HEK293 (cell line): ENCODE results near the gene THTPA.
"Not testable (repeated sequence)": the region's sequence is repeated elsewhere in the genome, so short reads cannot be mapped to it uniquely, and the experiment has no call there.

Experiments used
- CTCF ChIA-PET: fragments of 350-600 bp; formaldehyde crosslinking; extraction: SDS; loops from one replicate; lab custom pipeline; 2021; ENCODE audit warnings: antibody characterized with exemption; lab: Yijun Ruan, JAX
- POLR2A ChIA-PET: fragments of 300-600 bp; formaldehyde crosslinking; extraction: SDS; loops from one replicate; lab custom pipeline; 2020; ENCODE audit warnings: antibody characterized with exemption, inconsistent platforms; lab: Yijun Ruan, JAX
- H3K27ac ChIP-seq: fragments of 200-500 bp; sonication (Bioruptor generic); 2 replicates; pipeline ENCODE4 v1.5.1; 2014; ENCODE audit warnings: low read depth, low read length, control low read depth, inconsistent platforms; ENCODE audit errors: extremely low read depth
- H3K36me3 ChIP-seq, 2 experiments: fragments of 200-500 bp in 1 of 2; sonication (Bioruptor generic) in 1 of 2; 1 replicate in 1 of 2; 2 replicates in 1 of 2; pipeline ENCODE4 v1.5.1; 2014 to 2017; ENCODE audit warnings: inconsistent platforms in 2 of 2, low read length in 2 of 2; ENCODE audit not compliant: control insufficient read depth in 2 of 2, insufficient read depth in 1 of 2
- H3K4me1 ChIP-seq: fragments of 200-500 bp; sonication (Bioruptor generic); 2 replicates; pipeline ENCODE4 v1.5.1; 2014; ENCODE audit warnings: mild to moderate bottlenecking, low read length, inconsistent platforms; ENCODE audit not compliant: control insufficient read depth, insufficient read depth
- H3K4me3 ChIP-seq: 2 replicates; pipeline ENCODE4 v1.5.1; 2011; ENCODE audit warnings: low read depth, mild to moderate bottlenecking, control low read depth, low read length, moderate library complexity
- H3K9me3 ChIP-seq: fragments of 200-500 bp; sonication (Bioruptor generic); 2 replicates; pipeline ENCODE4 v1.5.1; 2014; ENCODE audit warnings: low read depth, low read length, inconsistent platforms; ENCODE audit not compliant: control insufficient read depth, insufficient read depth
- HOXA7 ChIP-seq: sonication (generic); formaldehyde crosslinking; IDR thresholded peaks from 2 replicates; pipeline ENCODE4 v1.8.1; 2022; ENCODE audit warnings: missing genetic modification reagents, borderline replicate concordance
- HOXC10 ChIP-seq: sonication (generic); formaldehyde crosslinking; IDR thresholded peaks from 2 replicates; pipeline ENCODE4 v1.8.1; 2023; ENCODE audit warnings: mild to moderate bottlenecking, missing genetic modification reagents
- SCRT2 ChIP-seq: fragments of 450-650 bp; formaldehyde crosslinking; IDR thresholded peaks from 2 replicates; pipeline ENCODE4 v1.5.1; 2016; ENCODE audit warnings: missing biosample characterization, missing genetic modification characterization
- ZNF121 ChIP-seq: fragments of 450-650 bp; formaldehyde crosslinking; IDR thresholded peaks from 2 replicates; pipeline ENCODE4 v1.5.1; 2016; ENCODE audit warnings: missing biosample characterization, missing genetic modification characterization
- ZNF138 ChIP-seq: fragments of 450-650 bp; formaldehyde crosslinking; IDR thresholded peaks from 2 replicates; pipeline ENCODE4 v1.5.1; 2016; ENCODE audit warnings: missing biosample characterization, missing genetic modification characterization, borderline replicate concordance
- ZNF23 ChIP-seq: fragments of 450-650 bp; formaldehyde crosslinking; IDR thresholded peaks from 2 replicates; pipeline ENCODE4 v1.5.1; 2016; ENCODE audit warnings: missing biosample characterization, missing genetic modification characterization, borderline replicate concordance
- ZNF239 ChIP-seq: fragments of 450-650 bp; formaldehyde crosslinking; IDR thresholded peaks from 2 replicates; pipeline ENCODE4 v1.5.1; 2016; ENCODE audit warnings: missing biosample characterization, missing genetic modification characterization
- ZNF274 ChIP-seq, 2 experiments: fragments of 200-500 bp in 1 of 2; fragments of 450-650 bp in 1 of 2; sonication (Bioruptor generic) in 1 of 2; formaldehyde crosslinking in 1 of 2; IDR thresholded peaks; 2 replicates each; pipeline versions ENCODE4 v1.5.1 to v1.6.1; 2014 to 2016; ENCODE audit warnings: borderline replicate concordance in 1 of 2, inconsistent platforms in 1 of 2, low read length in 1 of 2, missing biosample characterization in 1 of 2, missing genetic modification characterization in 1 of 2
- ZNF391 ChIP-seq: fragments of 450-650 bp; formaldehyde crosslinking; IDR thresholded peaks from 2 replicates; pipeline ENCODE4 v1.5.1; 2016; ENCODE audit warnings: low read depth, missing biosample characterization, missing genetic modification characterization, borderline replicate concordance
- ZNF501 ChIP-seq: fragments of 450-650 bp; formaldehyde crosslinking; IDR thresholded peaks from 2 replicates; pipeline ENCODE4 v1.5.1; 2016; ENCODE audit warnings: missing biosample characterization, missing genetic modification characterization
- ZNF529 ChIP-seq: fragments of 450-650 bp; formaldehyde crosslinking; IDR thresholded peaks from 2 replicates; pipeline ENCODE4 v1.5.1; 2017; ENCODE audit warnings: missing genetic modification characterization, missing biosample characterization; ENCODE audit not compliant: insufficient replicate concordance
- ZNF623 ChIP-seq: fragments of 450-650 bp; formaldehyde crosslinking; IDR thresholded peaks from 2 replicates; pipeline ENCODE4 v1.5.1; 2016; ENCODE audit warnings: missing biosample characterization, missing genetic modification characterization
- ZNF701 ChIP-seq: fragments of 450-650 bp; formaldehyde crosslinking; IDR thresholded peaks from 2 replicates; pipeline ENCODE4 v1.5.1; 2016; ENCODE audit warnings: missing biosample characterization, missing genetic modification characterization
- ZNF707 ChIP-seq: fragments of 450-650 bp; formaldehyde crosslinking; IDR thresholded peaks from 2 replicates; pipeline ENCODE4 v1.5.1; 2016; ENCODE audit warnings: missing biosample characterization, missing genetic modification characterization
- ZNF76 ChIP-seq: fragments of 450-650 bp; formaldehyde crosslinking; IDR thresholded peaks from 2 replicates; pipeline ENCODE4; 2016; ENCODE audit warnings: low read depth, missing biosample characterization, missing genetic modification characterization, borderline replicate concordance
- ZNF837 ChIP-seq: fragments of 450-650 bp; formaldehyde crosslinking; IDR thresholded peaks from 2 replicates; pipeline ENCODE4 v1.5.1; 2016; ENCODE audit warnings: missing biosample characterization, missing genetic modification characterization
- TF ChIP-seq, protein P1 (sequence below): fragments of 450-650 bp; formaldehyde crosslinking; IDR thresholded peaks from 2 replicates; pipeline ENCODE4 v1.5.1; 2017; ENCODE audit warnings: missing biosample characterization, missing genetic modification characterization
- TF ChIP-seq, protein P2 (sequence below): fragments of 450-650 bp; formaldehyde crosslinking; IDR thresholded peaks from 2 replicates; pipeline ENCODE4 v1.5.1; 2017; ENCODE audit warnings: missing biosample characterization, missing genetic modification characterization

Gene THTPA

DNA sequence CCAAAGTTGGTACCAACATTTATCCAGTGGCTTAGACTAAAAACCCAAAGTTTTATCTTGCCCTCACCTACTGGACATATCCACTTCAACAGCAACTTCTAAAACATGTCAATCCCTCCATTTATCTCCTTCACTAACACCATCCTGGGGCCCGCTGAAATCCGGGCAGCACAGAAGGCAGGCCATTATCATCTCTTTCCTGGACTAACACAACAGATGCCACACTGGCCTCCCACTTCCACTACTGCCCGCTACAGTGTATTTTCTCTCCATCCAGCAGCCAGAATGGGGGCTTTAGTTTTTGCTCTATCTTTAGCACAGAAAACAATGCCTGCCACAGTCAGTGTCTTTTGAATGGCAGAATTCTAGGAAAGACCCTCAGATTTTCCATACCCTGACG, 20.1 kb upstream of the THTPA start:
- Histone ChIP-seq H3K27ac (no peak overlapping the region), H3K36me3 (peaks cover 0 to 19% of the 10 kb centered on the region in 2 experiments; a peak in 2 of 3 replicates), H3K9me3 (no peaks in the 10 kb centered on the region), H3K4me1 (peaks cover 5% of the 10 kb centered on the region), H3K4me3 (no peak overlapping the region)
- POLR2A ChIA-PET = no interaction called here
- CTCF ChIA-PET = interaction anchor here (0.6 kb wide), 1 partner anchor 16 kb away, joined by 3 read pairs; no protein-coding TSS in a partner anchor
- TF ChIP-seq ZNF239 (tag by site-specific recombination) (no peak), ZNF529 (tag by site-specific recombination) (no peak), ZNF138 (tag by site-specific recombination) (no peak), ZNF837 (tag by site-specific recombination) (no peak), SCRT2 (tag by site-specific recombination) (no peak), ZNF274 (IDR thresholded peaks at IDR 0.05; ENCODE audit: low read length) (no peak), ZNF274 (tag by site-specific recombination; IDR thresholded peaks at IDR 0.05; ENCODE audit: borderline replicate concordance) (no peak), ZNF391 (no peak)
- TF ChIP-seq, protein P1, sequence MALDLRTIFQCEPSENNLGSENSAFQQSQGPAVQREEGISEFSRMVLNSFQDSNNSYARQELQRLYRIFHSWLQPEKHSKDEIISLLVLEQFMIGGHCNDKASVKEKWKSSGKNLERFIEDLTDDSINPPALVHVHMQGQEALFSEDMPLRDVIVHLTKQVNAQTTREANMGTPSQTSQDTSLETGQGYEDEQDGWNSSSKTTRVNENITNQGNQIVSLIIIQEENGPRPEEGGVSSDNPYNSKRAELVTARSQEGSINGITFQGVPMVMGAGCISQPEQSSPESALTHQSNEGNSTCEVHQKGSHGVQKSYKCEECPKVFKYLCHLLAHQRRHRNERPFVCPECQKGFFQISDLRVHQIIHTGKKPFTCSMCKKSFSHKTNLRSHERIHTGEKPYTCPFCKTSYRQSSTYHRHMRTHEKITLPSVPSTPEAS (tag by site-specific recombination) = no peak

DNA sequence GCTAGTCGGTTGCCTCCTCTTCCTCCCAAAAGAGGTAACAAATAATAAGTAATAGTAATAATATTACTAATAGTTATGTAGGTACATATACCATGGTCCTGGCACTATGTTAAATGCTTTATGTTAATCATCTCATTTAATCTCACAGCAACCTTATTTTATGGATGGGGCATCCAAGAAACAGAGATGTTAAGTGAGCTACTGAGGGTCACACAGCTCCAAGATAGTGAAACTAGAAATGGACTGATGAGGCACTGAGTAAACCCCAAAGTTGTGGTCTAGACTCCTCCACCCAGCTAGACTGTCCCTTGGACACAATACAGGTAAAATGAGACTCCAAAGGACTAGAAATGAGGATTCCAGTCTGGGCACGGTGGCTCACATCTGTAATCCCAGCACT, 19.6 kb upstream of the THTPA start:
- Histone ChIP-seq H3K4me3 (no peak overlapping the region), H3K4me1 (peaks cover 5% of the 10 kb centered on the region), H3K36me3 (peaks cover 0 to 19% of the 10 kb centered on the region in 2 experiments; a peak in 2 of 3 replicates), H3K9me3 (no peaks in the 10 kb centered on the region), H3K27ac (no peak overlapping the region)
- CTCF ChIA-PET = interaction anchor here (0.5 to 1.2 kb wide), 4 partner anchors 16 to 362 kb away, joined by 3 to 4 read pairs (median 3); no protein-coding TSS in a partner anchor
- no peak for TF ChIP-seq ZNF707 (tag by site-specific recombination)
- TF ChIP-seq ZNF501 (tag by site-specific recombination) = no peak
- POLR2A ChIA-PET = interaction anchor here (0.6 to 1.6 kb wide), 2 partner anchors 11 to 57 kb away, joined by 3 read pairs; no protein-coding TSS in a partner anchor

DNA sequence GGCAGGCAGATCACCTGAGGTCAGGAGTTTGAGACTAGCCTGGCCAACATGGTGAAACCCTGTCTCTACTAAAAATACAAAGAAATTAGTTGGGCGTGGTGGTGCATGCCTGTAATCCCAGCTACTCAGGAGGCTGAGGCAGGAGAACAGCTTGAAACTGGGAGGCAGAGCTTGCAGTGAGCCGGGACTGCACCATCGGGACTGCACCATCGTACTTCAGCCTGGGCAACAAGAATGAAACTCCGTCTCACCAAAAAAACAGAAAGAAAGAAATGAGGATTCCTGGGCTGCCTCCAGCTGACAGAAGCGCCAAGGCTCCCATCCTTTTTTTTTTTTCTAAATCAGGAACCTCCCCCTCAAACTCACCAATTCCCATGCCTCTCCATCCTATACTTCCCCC, 19.2 kb upstream of the THTPA start:
- H3K4me1 ChIP-seq, H3K9me3 ChIP-seq, H3K27ac ChIP-seq, H3K4me3 ChIP-seq: not testable (repeated sequence)
- ChIA-PET POLR2A (interaction anchor here (0.6 to 1.6 kb wide), 2 partner anchors 11 to 57 kb away, joined by 3 read pairs; no protein-coding TSS in a partner anchor), CTCF (interaction anchor here (0.5 to 1.2 kb wide), 4 partner anchors 19 to 363 kb away, joined by 3 to 5 read pairs (median 4); no protein-coding TSS in a partner anchor)
- peaks cover 0 to 19% of the 10 kb centered on the region in 2 experiments; a peak in 2 of 3 replicates for H3K36me3 ChIP-seq

DNA sequence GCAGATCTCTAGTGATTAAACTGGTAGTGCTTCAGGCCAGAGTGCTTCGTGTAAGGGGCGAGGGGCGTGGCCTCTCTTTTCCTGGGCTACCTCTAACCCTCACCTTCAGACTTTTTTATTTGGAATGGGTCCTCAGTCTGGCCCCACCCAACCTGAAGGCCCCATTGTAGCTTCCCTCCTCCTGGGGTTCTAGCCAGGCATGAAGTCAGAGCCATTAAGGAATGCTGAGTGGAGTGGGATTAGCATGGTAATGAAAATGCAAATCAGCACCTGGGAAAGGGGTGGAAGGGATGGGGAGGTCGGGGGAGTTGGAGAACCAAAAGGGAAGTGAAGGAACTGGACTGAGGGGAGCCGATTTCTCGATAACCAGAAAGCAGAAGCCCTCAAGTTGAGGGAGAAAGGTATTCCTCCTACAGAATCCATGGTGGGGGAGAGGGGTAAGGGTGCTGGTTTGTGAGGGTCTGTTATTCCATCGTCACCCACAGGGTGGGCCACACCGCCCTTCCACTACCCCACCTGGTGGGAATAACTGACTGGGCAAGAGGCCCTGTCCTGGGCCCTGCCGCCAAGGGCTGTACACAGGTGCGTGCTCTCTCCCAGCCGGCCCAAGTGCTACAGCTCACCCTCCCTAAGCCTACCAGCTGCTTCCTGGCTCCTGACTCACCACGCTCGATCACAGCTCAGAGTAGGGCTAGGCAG, 18.6 kb upstream of the THTPA start:
- H3K27ac ChIP-seq = no peak overlapping the region
- H3K4me3 ChIP-seq = no peak overlapping the region
- CTCF ChIA-PET = interaction anchor here (0.5 to 3.2 kb wide), 6 partner anchors 8 to 399 kb away, joined by 3 to 21 read pairs (median 4); no protein-coding TSS in a partner anchor
- H3K4me1 ChIP-seq = peaks cover 5% of the 10 kb centered on the region
- H3K9me3 ChIP-seq = no peaks in the 10 kb centered on the region
- no peak for TF ChIP-seq ZNF623 (tag by site-specific recombination)
- no peak for TF ChIP-seq ZNF701
- TF ChIP-seq ZNF121 = no peak
- no peak for TF ChIP-seq HOXA7 (CRISPR knock-in tag)
- TF ChIP-seq, protein P2, sequence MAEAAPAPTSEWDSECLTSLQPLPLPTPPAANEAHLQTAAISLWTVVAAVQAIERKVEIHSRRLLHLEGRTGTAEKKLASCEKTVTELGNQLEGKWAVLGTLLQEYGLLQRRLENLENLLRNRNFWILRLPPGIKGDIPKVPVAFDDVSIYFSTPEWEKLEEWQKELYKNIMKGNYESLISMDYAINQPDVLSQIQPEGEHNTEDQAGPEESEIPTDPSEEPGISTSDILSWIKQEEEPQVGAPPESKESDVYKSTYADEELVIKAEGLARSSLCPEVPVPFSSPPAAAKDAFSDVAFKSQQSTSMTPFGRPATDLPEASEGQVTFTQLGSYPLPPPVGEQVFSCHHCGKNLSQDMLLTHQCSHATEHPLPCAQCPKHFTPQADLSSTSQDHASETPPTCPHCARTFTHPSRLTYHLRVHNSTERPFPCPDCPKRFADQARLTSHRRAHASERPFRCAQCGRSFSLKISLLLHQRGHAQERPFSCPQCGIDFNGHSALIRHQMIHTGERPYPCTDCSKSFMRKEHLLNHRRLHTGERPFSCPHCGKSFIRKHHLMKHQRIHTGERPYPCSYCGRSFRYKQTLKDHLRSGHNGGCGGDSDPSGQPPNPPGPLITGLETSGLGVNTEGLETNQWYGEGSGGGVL = no peak
- no peak for TF ChIP-seq HOXC10
- no peak for TF ChIP-seq ZNF23
- TF ChIP-seq ZNF76 (tag by site-specific recombination) = no peak
- peaks cover 0 to 16% of the 10 kb centered on the region in 2 experiments; a peak in 2 of 3 replicates for H3K36me3 ChIP-seq
- POLR2A ChIA-PET = interaction anchor here (0.6 to 1.6 kb wide), 3 partner anchors 10 to 218 kb away, joined by 3 to 5 read pairs (median 3); no protein-coding TSS in a partner anchor
